NAMALWA (cell line): ENCODE results near the gene ADGRF3.
A peak's percentile ranks its signal among the peaks of the same experiment; 100 is the strongest.
"Not testable (repeated sequence)": the region's sequence is repeated elsewhere in the genome, so short reads cannot be mapped to it uniquely, and the experiment has no call there.

Source experiments
- DNase-seq: peaks from one replicate; pipeline ENCODE4 v3.0.0-alpha.2; 2015; ENCODE audit warnings: low spot score

Gene ADGRF3

GRCh38 chr2:26274058-26274613 is 72.5 kb downstream of the ADGRF3 start:
- DNase-seq: no peak

GRCh38 chr2:26273501-26273900 is 73.1 kb downstream of the ADGRF3 start:
- no peak for DNase-seq

- DNase-seq: no peak
Observed at GRCh38 chr2:26270373-26270772, 76.2 kb downstream of the ADGRF3 start.

- DNase-seq: peak; percentile 55
Observed at GRCh38 chr2:26269571-26270158, 76.9 kb downstream of the ADGRF3 start.

GRCh38 chr2:26268670-26269385 is 77.8 kb downstream of the ADGRF3 start:
- DNase-seq: not testable (repeated sequence)

GRCh38 chr2:26268213-26268612 is 78.4 kb downstream of the ADGRF3 start:
- DNase-seq: no peak

GRCh38 chr2:26258836-26259235 is 87.8 kb downstream of the ADGRF3 start:
- DNase-seq: not testable (repeated sequence)
